Mammary epithelial cell (primary cell): ENCODE measurements around the gene SERTAD3.

Experiments used
- EZH2 ChIP-seq: IDR thresholded peaks from 2 replicates; pipeline ENCODE4 v1.6.1; 2012; ENCODE audit warnings: low read length, inconsistent platforms, borderline replicate concordance
- TF ChIP-seq, protein P1 (sequence below), 2 donors: IDR thresholded peaks in 1 of 2; conservative IDR thresholded peaks in 1 of 2; 2 replicates each; pipeline ENCODE4 v1.5.1; 2011 to 2012; ENCODE audit warnings: inconsistent platforms in 2 of 2, low read length in 2 of 2, mild to moderate bottlenecking in 2 of 2, control low read depth in 1 of 2, low read depth in 1 of 2; ENCODE audit not compliant: insufficient read depth in 1 of 2; ENCODE audit errors: extremely low read depth in 1 of 2

DNA sequence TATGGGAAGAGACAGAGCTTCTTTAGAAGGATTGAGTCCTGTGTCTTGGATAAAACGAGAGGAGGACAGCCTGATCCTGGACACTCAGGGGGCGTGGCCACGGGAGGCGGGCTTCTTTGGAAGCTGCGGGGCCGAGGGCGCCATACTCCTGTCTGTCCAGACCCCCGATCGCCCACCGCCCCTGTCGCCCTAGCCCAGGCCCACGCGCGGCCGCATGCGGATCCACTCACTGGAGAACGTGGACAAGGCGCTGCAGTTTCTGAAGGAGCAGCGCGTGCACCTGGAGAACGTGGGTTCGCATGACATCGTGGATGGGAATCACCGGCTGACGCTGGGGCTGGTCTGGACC is 45.7 kb upstream of the SERTAD3 start:
- TF ChIP-seq, protein P1, sequence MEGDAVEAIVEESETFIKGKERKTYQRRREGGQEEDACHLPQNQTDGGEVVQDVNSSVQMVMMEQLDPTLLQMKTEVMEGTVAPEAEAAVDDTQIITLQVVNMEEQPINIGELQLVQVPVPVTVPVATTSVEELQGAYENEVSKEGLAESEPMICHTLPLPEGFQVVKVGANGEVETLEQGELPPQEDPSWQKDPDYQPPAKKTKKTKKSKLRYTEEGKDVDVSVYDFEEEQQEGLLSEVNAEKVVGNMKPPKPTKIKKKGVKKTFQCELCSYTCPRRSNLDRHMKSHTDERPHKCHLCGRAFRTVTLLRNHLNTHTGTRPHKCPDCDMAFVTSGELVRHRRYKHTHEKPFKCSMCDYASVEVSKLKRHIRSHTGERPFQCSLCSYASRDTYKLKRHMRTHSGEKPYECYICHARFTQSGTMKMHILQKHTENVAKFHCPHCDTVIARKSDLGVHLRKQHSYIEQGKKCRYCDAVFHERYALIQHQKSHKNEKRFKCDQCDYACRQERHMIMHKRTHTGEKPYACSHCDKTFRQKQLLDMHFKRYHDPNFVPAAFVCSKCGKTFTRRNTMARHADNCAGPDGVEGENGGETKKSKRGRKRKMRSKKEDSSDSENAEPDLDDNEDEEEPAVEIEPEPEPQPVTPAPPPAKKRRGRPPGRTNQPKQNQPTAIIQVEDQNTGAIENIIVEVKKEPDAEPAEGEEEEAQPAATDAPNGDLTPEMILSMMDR (conservative IDR thresholded peaks at IDR 0.05 in 1 of 2, IDR thresholded peaks at IDR 0.05 in 1 of 2; ENCODE audit: extremely low read depth in 1 of 2, insufficient read depth in 1 of 2, low read depth in 1 of 2, low read length in 2 of 2): no peak
- no peak for TF ChIP-seq EZH2
